K562 (cell line): Measurements from ENCODE around the gene SSU72. TPM values are rescaled to one million over a fixed set of nuclear protein-coding genes. Genes with fewer than 3 reads are reported as not detected.

Source experiments
- AFF1 ChIP-seq, 2 experiments: fragments of 450-650 bp; IDR thresholded peaks; 2 replicates each; pipeline ENCODE4 v1.6.1; 2018; ENCODE audit warnings: mild to moderate bottlenecking in 2 of 2, low read depth in 1 of 2; ENCODE audit not compliant: partially characterized antibody in 2 of 2
- ARID4B ChIP-seq: sonication (generic); formaldehyde crosslinking; IDR thresholded peaks from 2 replicates; pipeline ENCODE4 v1.8.0; 2022; ENCODE audit warnings: mild to moderate bottlenecking, missing genetic modification reagents
- ATF6 ChIP-seq: sonication (generic); formaldehyde crosslinking; IDR thresholded peaks from 2 replicates; pipeline ENCODE4 v1.4.0; 2020; ENCODE audit warnings: mild to moderate bottlenecking, missing genetic modification reagents
- CBX2 ChIP-seq: fragments of 200-600 bp; sonication (generic); IDR thresholded peaks from one replicate; pipeline ENCODE4 v1.6.1; 2012; ENCODE audit warnings: mild to moderate bottlenecking, low read length, inconsistent platforms; ENCODE audit not compliant: insufficient read depth, poor library complexity, severe bottlenecking
- CREB5 ChIP-seq: fragments of 250-450 bp; sonication (Bioruptor Pico); IDR thresholded peaks from 2 replicates; pipeline ENCODE4 v1.5.0; 2020; ENCODE audit warnings: mild to moderate bottlenecking
- CSDE1 ChIP-seq, 2 experiments: fragments of 450-650 bp; IDR thresholded peaks; 2 replicates each; pipeline ENCODE4 v1.6.1; 2016; ENCODE audit warnings: mild to moderate bottlenecking in 1 of 2
- HDAC1 ChIP-seq, 2 experiments: fragments of 450-650 bp; IDR thresholded peaks; 2 replicates each; pipeline ENCODE4 v1.6.1; 2016 to 2017; ENCODE audit warnings: inconsistent platforms in 1 of 2, mild to moderate bottlenecking in 1 of 2, moderate library complexity in 1 of 2
- PHB ChIP-seq: fragments of 250-450 bp; sonication (Bioruptor Pico); IDR thresholded peaks from 2 replicates; pipeline ENCODE4 v1.5.0; 2021
- RHOXF2B ChIP-seq: fragments of 250-450 bp; sonication (Bioruptor Pico); conservative IDR thresholded peaks from 2 replicates; pipeline ENCODE4 v1.5.1; 2021
- SIN3A ChIP-seq, 2 experiments: fragments of 150-350 bp in 1 of 2; IDR thresholded peaks; 2 replicates each; pipeline ENCODE4 v1.6.1; 2011 to 2016; ENCODE audit warnings: borderline replicate concordance in 2 of 2, low read depth in 2 of 2, low read length in 2 of 2, mild to moderate bottlenecking in 2 of 2, moderate library complexity in 2 of 2; ENCODE audit not compliant: control insufficient read depth in 1 of 2
- SIRT6 ChIP-seq: IDR thresholded peaks from one replicate; pipeline ENCODE4 v1.6.1; 2012; ENCODE audit warnings: low read depth, mild to moderate bottlenecking, control low read depth, inconsistent platforms, low read length, moderate library complexity
- SMAD3 ChIP-seq: fragments of 450-650 bp; formaldehyde crosslinking; conservative IDR thresholded peaks from 2 replicates; pipeline ENCODE4 v1.4.0; 2020; ENCODE audit warnings: mild to moderate bottlenecking
- SMARCE1 ChIP-seq: fragments of 450-650 bp; IDR thresholded peaks from 2 replicates; pipeline ENCODE4 v1.7.1; 2016; ENCODE audit warnings: mild to moderate bottlenecking
- SUPT5H ChIP-seq: fragments of 450-650 bp; IDR thresholded peaks from 2 replicates; pipeline ENCODE4 v1.6.1; 2016
- USF2 ChIP-seq: sonication (generic); formaldehyde crosslinking; IDR thresholded peaks from 2 replicates; pipeline ENCODE4 v1.5.0; 2020; ENCODE audit warnings: missing genetic modification reagents
- ZEB2 ChIP-seq: fragments of 450-650 bp; IDR thresholded peaks from 2 replicates; pipeline ENCODE4 v1.6.1; 2016
- ZSCAN32 ChIP-seq: fragments of 450-650 bp; formaldehyde crosslinking; IDR thresholded peaks from 2 replicates; pipeline ENCODE4 v1.4.0; 2020; ENCODE audit warnings: mild to moderate bottlenecking, moderate library complexity
- polyA plus RNA-seq, 8 experiments: library from polyadenylated mRNA; depleted of rRNA in 4 of 8; stranded (reverse) in 5 of 8; unstranded in 3 of 8; fragments of >200 nt; fragmentation: Nextera tagmentation in 2 of 8; fragmentation: Illumina TruSeq in 1 of 8; extraction: Ambion mirVana in 2 of 8; extraction: Trizol in 1 of 8; gene quantifications; 2 replicates each; pipeline versions ENCODE4 v1.2.1 to v1.2.3, GENCODE V29; 2011 to 2014; ENCODE audit warnings: inconsistent platforms in 1 of 8, missing spikeins in 1 of 8
- total RNA-seq, 7 experiments: library from RNA; depleted of rRNA in 6 of 7; stranded (reverse); fragments of >200 nt in 6 of 7; fragmentation: Illumina TruSeq in 2 of 7; extraction: Trizol in 2 of 7; gene quantifications; 2 replicates each; pipeline versions ENCODE4 v1.2.1 to v1.2.3, GENCODE V29; 2011 to 2021; ENCODE audit warnings: low replicate concordance in 1 of 7

SSU72 gene
- total and polyA plus RNA-seq, 9 of the 15 experiments (the other 6 are each of a cell fraction or from before 2014, with no cell fraction given), result 70.8 to 201 (median 94.6) TPM

- TF ChIP-seq ARID4B (CRISPR knock-in tag), result no peak
- TF ChIP-seq CSDE1 (IDR thresholded peaks at IDR 0.05), result no peak
- no peak for TF ChIP-seq CREB5 (CRISPR knock-in tag)
- no peak for TF ChIP-seq ZEB2
- no peak for TF ChIP-seq USF2
- TF ChIP-seq SIRT6, result no peak
- TF ChIP-seq SMAD3, result 0 out of 2 replicates have a peak, but pooled peaks have one; percentile 82
- TF ChIP-seq AFF1 (IDR thresholded peaks at IDR 0.05; ENCODE audit: low read depth in 1 of 2, partially characterized antibody in 2 of 2), result no peak
- 0 out of 2 replicates have a peak, but pooled peaks have one; percentile 50 for TF ChIP-seq PHB (CRISPR knock-in tag)
- TF ChIP-seq SUPT5H, result no peak
- TF ChIP-seq CBX2, result no peak
- TF ChIP-seq RHOXF2B, result no peak
- TF ChIP-seq ATF6 (CRISPR knock-in tag), result no peak
- no peak; a peak in 2 of 4 replicates for TF ChIP-seq HDAC1 (IDR thresholded peaks at IDR 0.05)
- TF ChIP-seq SMARCE1, result peak; percentile 34; the same call in 1 of the 2 replicates
- TF ChIP-seq ZSCAN32 (CRISPR knock-in tag), result no peak
- no peak for TF ChIP-seq SIN3A (IDR thresholded peaks at IDR 0.05; ENCODE audit: borderline replicate concordance in 2 of 2, control insufficient read depth in 1 of 2, low read depth in 2 of 2, low read length in 2 of 2)
These were observed 40.2 kb upstream of the SSU72 start (continued) for GRCh38 chr1:1614954-1615255.
